Muscle of leg (tissue), 11 donors: Measurements from ENCODE around the gene TLNRD1. TPM values are rescaled to one million over a fixed set of nuclear protein-coding genes. Genes with fewer than 3 reads are reported as not detected.

Experiments
- DNase-seq: peaks from one replicate; pipeline ENCODE4 v3.0.0; 2013
- H3K27ac ChIP-seq: one replicate; pipeline ENCODE4 v1.5.1; 2013; ENCODE audit warnings: mild to moderate bottlenecking, low read length, control low read depth
- H3K27me3 ChIP-seq: one replicate; pipeline ENCODE4 v1.6.1; 2013; ENCODE audit warnings: low read length; ENCODE audit not compliant: control insufficient read depth, insufficient read depth
- H3K36me3 ChIP-seq: one replicate; pipeline ENCODE4 v1.6.1; 2013; ENCODE audit warnings: low read length; ENCODE audit not compliant: control insufficient read depth, insufficient read depth
- H3K4me1 ChIP-seq: one replicate; pipeline ENCODE4 v1.6.1; 2013; ENCODE audit warnings: low read length; ENCODE audit not compliant: control insufficient read depth, insufficient read depth
- H3K4me3 ChIP-seq: one replicate; pipeline ENCODE4 v1.5.1; 2013; ENCODE audit warnings: low read length, control low read depth
- H3K9me3 ChIP-seq: replicated peaks from 2 replicates; pipeline ENCODE4 v1.6.1; 2013; ENCODE audit warnings: low read depth, low read length; ENCODE audit not compliant: control insufficient read depth
- WGBS: methylation state at CpG from one replicate; pipeline ENCODE4 v1.1.5; 2013; ENCODE audit warnings: missing lambda C conversion rate; ENCODE audit not compliant: insufficient coverage; 5-methylcytosine and 5-hydroxymethylcytosine counted together
- polyA plus RNA-seq, 8 donors: library from polyadenylated mRNA; unstranded; fragments of 120-200 nt; gene quantifications; one replicate each; pipeline versions ENCODE4 v1.2.1 to v1.2.3, GENCODE V29; 2013; ENCODE audit warnings: inconsistent platforms in 1 of 8, low replicate concordance in 1 of 8; ENCODE audit not compliant: insufficient read length in 8 of 8, insufficient read depth in 1 of 8
- total RNA-seq: library from RNA; stranded (reverse); fragments of 120-200 nt; gene quantifications from one replicate; pipeline ENCODE4 v1.2.4, GENCODE V29; 2013

The TLNRD1 gene
- total and polyA plus RNA-seq, 9 donors: 7.8 to 18.2 (median 15.6) TPM

GRCh38 chr15:81033508-81033907 is 32.8 kb downstream of the TLNRD1 start:
- Histone ChIP-seq H3K36me3 (no peaks in the 10 kb centered on the region), H3K9me3 (peaks cover 3% of the 10 kb centered on the region), H3K4me3 (no peak overlapping the region), H3K4me1 (peaks cover 11% of the 10 kb centered on the region), H3K27ac (peak overlapping the region; percentile 33), H3K27me3 (no peaks in the 10 kb centered on the region)
- 0% methylated on average over 1 of the region's 2 CpGs for WGBS
- peak; percentile 56 for DNase-seq

GRCh38 chr15:81037952-81038743 is 37.4 kb downstream of the TLNRD1 start:
- Histone ChIP-seq H3K4me3 (no peak overlapping the region), H3K27me3 (no peaks in the 10 kb centered on the region), H3K36me3 (no peaks in the 10 kb centered on the region), H3K4me1 (peaks cover 14% of the 10 kb centered on the region), H3K9me3 (no peaks in the 10 kb centered on the region), H3K27ac (no peak overlapping the region)
- DNase-seq: no peak
- 98% methylated on average over 5 of the region's 14 CpGs for WGBS

GRCh38 chr15:81038975-81039607 is 38.4 kb downstream of the TLNRD1 start:
- whole genome bisulfite sequencing: 35% methylated on average over 4 of the region's 4 CpGs
- H3K4me3 ChIP-seq: no peak overlapping the region
- H3K27me3 ChIP-seq: no peaks in the 10 kb centered on the region
- no peak for DNase-seq
- H3K9me3 ChIP-seq: no peaks in the 10 kb centered on the region
- no peaks in the 10 kb centered on the region for H3K36me3 ChIP-seq
- peaks cover 15% of the 10 kb centered on the region for H3K4me1 ChIP-seq
- H3K27ac ChIP-seq: no peak overlapping the region

GRCh38 chr15:81040757-81041156 is 40.0 kb downstream of the TLNRD1 start:
- Histone ChIP-seq H3K4me3 (no peak overlapping the region), H3K9me3 (no peaks in the 10 kb centered on the region), H3K36me3 (no peaks in the 10 kb centered on the region), H3K4me1 (peaks cover 15% of the 10 kb centered on the region), H3K27me3 (no peaks in the 10 kb centered on the region), H3K27ac (no peak overlapping the region)
- DNase-seq: no peak
- 100% methylated on average over 1 of the region's 6 CpGs for WGBS

- Histone ChIP-seq H3K4me3 (no peak overlapping the region), H3K9me3 (peaks cover 3% of the 10 kb centered on the region), H3K36me3 (no peaks in the 10 kb centered on the region), H3K27me3 (no peaks in the 10 kb centered on the region), H3K27ac (no peak overlapping the region), H3K4me1 (peaks cover 12% of the 10 kb centered on the region)
- WGBS: 37% methylated on average over 2 of the region's 2 CpGs
- DNase-seq: peak; percentile 69
These were observed 42.7 kb downstream of the TLNRD1 start for GRCh38 chr15:81043281-81043934.

- no peak overlapping the region for H3K4me3 ChIP-seq
- WGBS: no CpG with 5 or more reads among the region's 6 CpGs
- H3K36me3 ChIP-seq: no peaks in the 10 kb centered on the region
- H3K27me3 ChIP-seq: no peaks in the 10 kb centered on the region
- peaks cover 9% of the 10 kb centered on the region for H3K4me1 ChIP-seq
- no peak for DNase-seq
- H3K9me3 ChIP-seq: peaks cover 3% of the 10 kb centered on the region
- no peak overlapping the region for H3K27ac ChIP-seq
These were observed 43.3 kb downstream of the TLNRD1 start for GRCh38 chr15:81043935-81044575.

- H3K4me3 ChIP-seq: no peak overlapping the region
- no peak overlapping the region for H3K27ac ChIP-seq
- H3K27me3 ChIP-seq: no peaks in the 10 kb centered on the region
- peaks cover 3% of the 10 kb centered on the region for H3K9me3 ChIP-seq
- H3K36me3 ChIP-seq: no peaks in the 10 kb centered on the region
- DNase-seq: no peak
- H3K4me1 ChIP-seq: peaks cover 7% of the 10 kb centered on the region
- WGBS: 93% methylated on average over 2 of the region's 2 CpGs
These were observed 45.6 kb downstream of the TLNRD1 start for GRCh38 chr15:81046290-81046689.

GRCh38 chr15:81047928-81048327 is 47.2 kb downstream of the TLNRD1 start:
- peaks cover 3% of the 10 kb centered on the region for H3K9me3 ChIP-seq
- peaks cover 7% of the 10 kb centered on the region for H3K4me1 ChIP-seq
- WGBS: 100% methylated on average over 3 of the region's 3 CpGs
- no peak overlapping the region for H3K27ac ChIP-seq
- H3K27me3 ChIP-seq: no peaks in the 10 kb centered on the region
- no peaks in the 10 kb centered on the region for H3K36me3 ChIP-seq
- H3K4me3 ChIP-seq: no peak overlapping the region
- no peak for DNase-seq

GRCh38 chr15:81049835-81050234 is 49.1 kb downstream of the TLNRD1 start:
- no peaks in the 10 kb centered on the region for H3K27me3 ChIP-seq
- no peak for DNase-seq
- WGBS: 90% methylated on average over 4 of the region's 4 CpGs
- H3K36me3 ChIP-seq: no peaks in the 10 kb centered on the region
- no peak overlapping the region for H3K27ac ChIP-seq
- H3K4me1 ChIP-seq: peaks cover 4% of the 10 kb centered on the region
- H3K4me3 ChIP-seq: no peak overlapping the region
- H3K9me3 ChIP-seq: peaks cover 3% of the 10 kb centered on the region

- peaks cover 4% of the 10 kb centered on the region for H3K4me1 ChIP-seq
- H3K36me3 ChIP-seq: no peaks in the 10 kb centered on the region
- H3K9me3 ChIP-seq: peaks cover 3% of the 10 kb centered on the region
- DNase-seq: no peak
- no peak overlapping the region for H3K4me3 ChIP-seq
- H3K27me3 ChIP-seq: no peaks in the 10 kb centered on the region
- no peak overlapping the region for H3K27ac ChIP-seq
These were observed 49.5 kb downstream of the TLNRD1 start for GRCh38 chr15:81050259-81050658.
